ENCODE results near the gene PRDM16. TPM values are rescaled to one million over a fixed set of nuclear protein-coding genes. Genes with fewer than 3 reads are reported as not detected.

Gene PRDM16
- polyA plus RNA-seq, 1 donor (not counting 4 experiments of a cell fraction or from before 2014, with no cell fraction given): 0.05 TPM

GRCh38 chr1:3304246-3304645 lies 235.2 kb downstream of the PRDM16 start:
- no peak for TF ChIP-seq EZH2 (IDR thresholded peaks at IDR 0.05; ENCODE audit: low read length)
- TF ChIP-seq, protein P1, sequence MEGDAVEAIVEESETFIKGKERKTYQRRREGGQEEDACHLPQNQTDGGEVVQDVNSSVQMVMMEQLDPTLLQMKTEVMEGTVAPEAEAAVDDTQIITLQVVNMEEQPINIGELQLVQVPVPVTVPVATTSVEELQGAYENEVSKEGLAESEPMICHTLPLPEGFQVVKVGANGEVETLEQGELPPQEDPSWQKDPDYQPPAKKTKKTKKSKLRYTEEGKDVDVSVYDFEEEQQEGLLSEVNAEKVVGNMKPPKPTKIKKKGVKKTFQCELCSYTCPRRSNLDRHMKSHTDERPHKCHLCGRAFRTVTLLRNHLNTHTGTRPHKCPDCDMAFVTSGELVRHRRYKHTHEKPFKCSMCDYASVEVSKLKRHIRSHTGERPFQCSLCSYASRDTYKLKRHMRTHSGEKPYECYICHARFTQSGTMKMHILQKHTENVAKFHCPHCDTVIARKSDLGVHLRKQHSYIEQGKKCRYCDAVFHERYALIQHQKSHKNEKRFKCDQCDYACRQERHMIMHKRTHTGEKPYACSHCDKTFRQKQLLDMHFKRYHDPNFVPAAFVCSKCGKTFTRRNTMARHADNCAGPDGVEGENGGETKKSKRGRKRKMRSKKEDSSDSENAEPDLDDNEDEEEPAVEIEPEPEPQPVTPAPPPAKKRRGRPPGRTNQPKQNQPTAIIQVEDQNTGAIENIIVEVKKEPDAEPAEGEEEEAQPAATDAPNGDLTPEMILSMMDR (optimal IDR thresholded peaks at IDR 0.05 in 1 of 3, IDR thresholded peaks at IDR 0.05 in 1 of 3, conservative IDR thresholded peaks at IDR 0.05 in 1 of 3; ENCODE audit: extremely low read depth in 1 of 3, insufficient read depth in 2 of 3, low read length in 3 of 3): no peak
- dilution Hi-C loops (cut with MboI; ENCODE audit: extremely low pct_ligation_motif_present, low sequenced_read_pairs): no loop called here
- no peak overlapping the region for H3K27ac ChIP-seq (ENCODE audit: control insufficient read depth, insufficient read depth, low read length)
- no peak overlapping the region for H3K9ac ChIP-seq (ENCODE audit: control insufficient read depth, extremely low read depth, insufficient read depth, low read length)
- FAIRE-seq: no peak
- no peak overlapping the region for H2AFZ ChIP-seq (ENCODE audit: control insufficient read depth, low read length)
- H3K4me2 ChIP-seq (ENCODE audit: control insufficient read depth, extremely low read depth, insufficient read depth, low read depth, low read length): no peak overlapping the region
- H3K9me1 ChIP-seq (ENCODE audit: control insufficient read depth, extremely low read depth, insufficient read depth, low read length): no peaks in the 10 kb centered on the region
- no peaks in the 10 kb centered on the region for H3K9me3 ChIP-seq (ENCODE audit: control insufficient read depth, low read depth, low read length)
- H4K20me1 ChIP-seq (ENCODE audit: control insufficient read depth, extremely low read depth, insufficient read depth, low read length): no peaks in the 10 kb centered on the region
- no peak overlapping the region for H3K4me3 ChIP-seq (ENCODE audit: control insufficient read depth in 2 of 3, extremely low read depth in 1 of 3, insufficient read depth in 2 of 3, low read depth in 1 of 3, low read length in 3 of 3)
- H3K27me3 ChIP-seq (ENCODE audit: control insufficient read depth, extremely low read depth, insufficient read depth, low read length): no peaks in the 10 kb centered on the region
- H3K4me1 ChIP-seq (ENCODE audit: control insufficient read depth, extremely low read depth, insufficient read depth, low read length): no peaks in the 10 kb centered on the region
- H3K79me2 ChIP-seq (ENCODE audit: control insufficient read depth, insufficient read depth, low read length): no peaks in the 10 kb centered on the region
- no peaks in the 10 kb centered on the region for H3K36me3 ChIP-seq (ENCODE audit: control insufficient read depth in 2 of 2, extremely low read depth in 1 of 2, insufficient read depth in 2 of 2, low read length in 2 of 2)
- no peak for DNase-seq (ENCODE audit: low read depth, low spot score)

- Histone ChIP-seq H2AFZ (ENCODE audit: control insufficient read depth, low read length) (no peak overlapping the region), H3K4me2 (ENCODE audit: control insufficient read depth, extremely low read depth, insufficient read depth, low read depth, low read length) (no peak overlapping the region), H3K4me1 (ENCODE audit: control insufficient read depth, extremely low read depth, insufficient read depth, low read length) (no peaks in the 10 kb centered on the region), H3K27ac (ENCODE audit: control insufficient read depth, insufficient read depth, low read length) (no peak overlapping the region), H3K36me3 (ENCODE audit: control insufficient read depth in 2 of 2, extremely low read depth in 1 of 2, insufficient read depth in 2 of 2, low read length in 2 of 2) (no peaks in the 10 kb centered on the region), H3K9me1 (ENCODE audit: control insufficient read depth, extremely low read depth, insufficient read depth, low read length) (no peaks in the 10 kb centered on the region), H3K9ac (ENCODE audit: control insufficient read depth, extremely low read depth, insufficient read depth, low read length) (no peak overlapping the region), H4K20me1 (ENCODE audit: control insufficient read depth, extremely low read depth, insufficient read depth, low read length) (no peaks in the 10 kb centered on the region), H3K9me3 (ENCODE audit: control insufficient read depth, low read depth, low read length) (no peaks in the 10 kb centered on the region), H3K4me3 (ENCODE audit: control insufficient read depth in 2 of 3, extremely low read depth in 1 of 3, insufficient read depth in 2 of 3, low read depth in 1 of 3, low read length in 3 of 3) (no peak overlapping the region), H3K27me3 (ENCODE audit: control insufficient read depth, extremely low read depth, insufficient read depth, low read length) (no peaks in the 10 kb centered on the region), H3K79me2 (ENCODE audit: control insufficient read depth, insufficient read depth, low read length) (no peaks in the 10 kb centered on the region)
- DNase-seq (ENCODE audit: low read depth, low spot score): no peak
- TF ChIP-seq EZH2 (IDR thresholded peaks at IDR 0.05; ENCODE audit: low read length): no peak
- TF ChIP-seq, protein P1 (optimal IDR thresholded peaks at IDR 0.05 in 1 of 3, IDR thresholded peaks at IDR 0.05 in 1 of 3, conservative IDR thresholded peaks at IDR 0.05 in 1 of 3; ENCODE audit: extremely low read depth in 1 of 3, insufficient read depth in 2 of 3, low read length in 3 of 3): no peak
- dilution Hi-C loops (cut with MboI; ENCODE audit: extremely low pct_ligation_motif_present, low sequenced_read_pairs): no loop called here
- no peak for FAIRE-seq
Measured at GRCh38 chr1:3304692-3305091, 235.7 kb downstream of the PRDM16 start.
